Sigmoid colon (tissue), 4 donors: ENCODE results near the gene ZNF532.

Source experiments
- CTCF ChIP-seq, 4 experiments: fragments of 450-650 bp in 3 of 4; fragments of 200-600 bp in 1 of 4; IDR thresholded peaks; one replicate each; pipeline ENCODE4 v1.5.1; 2016 to 2019; ENCODE audit warnings: antibody characterized with exemption in 4 of 4, mild to moderate bottlenecking in 3 of 4, moderate library complexity in 2 of 4
- POLR2A ChIP-seq, 2 donors: fragments of 450-650 bp; IDR thresholded peaks; one replicate each; pipeline ENCODE4 v1.6.1; 2016; ENCODE audit warnings: antibody characterized with exemption in 2 of 2, mild to moderate bottlenecking in 2 of 2, moderate library complexity in 2 of 2
- POLR2AphosphoS5 ChIP-seq, 4 donors: sonication (generic); formaldehyde crosslinking; IDR thresholded peaks; one replicate each; pipeline ENCODE4 v1.6.1; 2017; ENCODE audit warnings: antibody characterized with exemption in 4 of 4

- TF ChIP-seq CTCF (IDR thresholded peaks at IDR 0.05) (no peak), POLR2A (IDR thresholded peaks at IDR 0.05) (no peak), POLR2AphosphoS5 (IDR thresholded peaks at IDR 0.05) (no peak)
Observed at GRCh38 chr18:59032308-59032707, 167.6 kb downstream of the ZNF532 start.
